Measurements from ENCODE around the gene ZMIZ1.

GRCh38 chr10:79130255-79130654 is 61.5 kb downstream of the ZMIZ1 start:
- no peak for TF ChIP-seq POLR2A (IDR thresholded peaks at IDR 0.05; ENCODE audit: extremely low read depth, insufficient read length)
- no peak for TF ChIP-seq CTCF (IDR thresholded peaks at IDR 0.05; ENCODE audit: low read depth, low read length)
- TF ChIP-seq MAX (IDR thresholded peaks at IDR 0.05; ENCODE audit: low read depth, low read length), result no peak

All from NB4 (cell line).